A549 treated with CORT108297 at 1 μM for 4 hours (cell line): ENCODE data around the gene PRKCH. TPM values are rescaled to one million over a fixed set of nuclear protein-coding genes. Genes with fewer than 3 reads are reported as not detected.

Experiments
- total RNA-seq: library from RNA; stranded (reverse); fragments of 200-300 nt; extraction: Qiagen RNA extraction; gene quantifications from 5 replicates; pipeline ENCODE4 v1.2.3, GENCODE V29; 2022

Gene PRKCH
- 3.5 to 5.0 TPM (median 4.9 TPM) in 5 replicates for total RNA-seq

DNA sequence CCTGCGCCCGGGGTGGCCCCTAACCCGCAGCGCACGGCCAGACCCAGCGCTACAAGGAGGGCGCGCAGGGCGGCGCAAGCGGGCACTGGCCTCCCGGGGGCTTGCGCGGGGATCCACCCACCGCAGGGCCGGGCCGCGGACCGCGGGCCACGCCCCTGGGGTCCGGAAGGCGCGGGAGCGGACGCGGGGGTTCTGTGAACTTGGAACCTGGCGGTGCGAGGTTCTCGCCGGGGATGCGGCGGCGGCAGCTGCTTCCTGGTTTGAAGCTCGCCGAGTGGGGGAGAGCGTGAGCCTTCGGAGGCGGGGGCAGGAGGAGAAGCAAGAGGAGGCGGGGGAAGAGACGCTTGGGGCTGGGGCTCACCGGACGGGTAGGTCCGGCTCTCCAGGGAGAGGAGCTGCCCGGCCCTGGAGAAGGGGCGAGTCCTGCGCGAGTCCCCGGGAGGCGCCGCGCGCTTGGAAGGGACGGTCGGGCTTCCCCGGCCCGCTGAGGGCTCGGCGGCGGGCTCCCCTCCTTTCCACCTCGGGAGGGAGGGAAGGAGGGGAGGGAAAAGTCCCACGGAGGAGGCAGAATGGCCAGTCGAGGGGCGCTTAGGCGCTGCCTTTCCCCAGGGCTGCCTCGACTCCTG is at the start of gene PRKCH:
TSS of gene PRKCH (plus strand) at position 195 of the 626 bp plus-strand sequence. CDS start 523 bp downstream, outside the sequence.

DNA sequence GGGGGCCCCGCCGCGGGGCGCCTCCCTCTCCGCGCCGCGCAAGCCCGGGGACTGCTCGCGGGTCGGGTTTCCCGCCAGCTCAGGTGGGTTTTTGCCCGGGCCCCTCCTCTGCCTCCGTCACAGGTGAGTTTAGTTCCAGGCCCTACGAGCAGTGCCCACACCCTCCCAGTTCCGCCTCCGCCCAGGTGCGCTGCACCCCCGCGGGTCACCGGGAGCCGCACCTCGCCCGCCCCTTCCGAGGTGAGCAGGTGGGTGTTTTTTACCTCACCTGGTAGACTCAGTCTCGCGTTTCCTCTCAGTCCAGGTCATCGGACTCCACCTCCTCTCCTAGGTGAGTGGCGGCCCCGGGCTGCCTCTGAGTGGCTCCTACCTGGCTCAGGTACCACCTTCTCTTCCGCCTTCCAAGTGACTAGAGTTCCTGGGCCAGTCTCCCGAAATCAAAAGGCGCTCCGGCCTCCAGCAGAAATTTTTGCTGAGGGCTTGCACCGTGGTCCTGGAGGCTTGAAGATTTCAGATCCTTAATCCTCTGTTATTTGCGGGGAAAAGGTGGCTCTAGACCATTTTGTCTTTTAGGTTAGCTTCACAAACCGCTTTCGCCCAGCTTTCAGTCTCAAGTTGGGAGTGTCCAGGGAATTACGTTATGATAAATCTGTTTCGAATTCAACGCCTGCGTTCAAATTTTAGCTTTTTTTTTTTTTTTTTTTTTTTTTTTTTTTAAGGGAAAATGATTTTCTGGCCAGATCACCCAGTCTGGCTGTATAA is 40.0 kb upstream of the PRKCH start, which contains the start of gene TMEM30B:
TSS of gene TMEM30B (minus strand) at position 153 of the 762 bp plus-strand sequence. CDS start 191 bp downstream, outside the sequence.

Other genes starting within 250 kb of the PRKCH start
- gene TMEM30B, start 40.2 kb upstream of the PRKCH start, total RNA-seq: 0.12 to 0.27 TPM (median 0.17 TPM) in 5 replicates